NT2/D1 (cell line): ENCODE results near the gene NCAPD3.

ENCODE experiments used
- SUZ12 ChIP-seq: IDR thresholded peaks from 2 replicates; pipeline ENCODE4 v1.6.1; 2011; ENCODE audit not compliant: insufficient read length, insufficient read depth; ENCODE audit errors: extremely low read depth
- YY1 ChIP-seq: IDR thresholded peaks from 2 replicates; pipeline ENCODE4 v1.6.1; 2011; ENCODE audit not compliant: insufficient read length, insufficient read depth

DNA sequence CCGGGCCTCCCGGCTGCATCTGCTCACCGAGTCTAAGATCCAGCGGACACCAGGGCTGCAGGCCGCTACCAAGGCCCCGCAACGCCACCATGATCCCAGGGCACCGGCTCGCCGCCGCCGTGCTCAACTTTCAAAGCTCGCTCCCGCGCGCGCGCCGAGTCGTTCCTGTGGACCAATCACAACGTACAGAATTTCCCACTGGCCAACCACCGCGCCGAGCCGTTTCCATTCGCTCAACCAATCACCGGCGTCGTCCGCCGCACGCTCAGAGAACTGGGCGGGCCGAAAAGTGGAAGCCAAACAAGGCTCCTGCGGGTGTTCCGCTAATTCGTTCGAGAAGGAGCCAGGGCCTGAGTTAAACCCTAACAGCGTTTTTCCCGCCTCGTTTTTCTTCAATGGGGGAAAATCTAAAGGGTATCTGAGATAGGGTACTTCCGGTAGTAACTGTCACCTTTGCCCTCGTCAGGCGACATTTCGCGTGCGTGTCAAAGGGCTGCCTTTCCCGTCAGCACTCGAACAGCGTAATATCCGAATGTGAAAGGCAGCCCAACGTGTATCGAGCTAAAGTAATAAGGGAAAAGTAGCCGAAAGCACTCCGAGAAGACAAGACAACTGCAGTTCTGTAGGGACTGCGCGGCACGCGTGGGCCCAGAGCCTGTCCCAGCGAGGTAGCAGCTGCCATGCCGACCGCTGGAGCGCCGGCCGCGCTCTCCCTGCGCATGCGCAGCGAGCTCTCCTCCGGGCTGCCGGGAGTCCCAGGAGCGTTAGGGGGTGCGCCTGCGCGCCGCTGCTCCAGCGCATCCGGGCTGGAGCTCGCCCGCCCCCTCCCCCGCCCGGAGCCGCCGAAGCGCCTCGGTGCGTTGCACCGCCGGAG is at the start of gene NCAPD3, which contains the start of gene VPS26B:
- TF ChIP-seq YY1 (peak; percentile 25), SUZ12 (no peak)
